CD4-positive, alpha-beta T cell (primary cell): ENCODE data around the gene CRELD1. TPM values are rescaled to one million over a fixed set of nuclear protein-coding genes. Genes with fewer than 3 reads are reported as not detected.

Source experiments
- ATAC-seq: fragments of 200-7000 bp; cut with Tn5 transposase; one replicate; pipeline ENCODE4 v1.10.0; 2022; ENCODE audit warnings: mild to moderate bottlenecking; ENCODE audit not compliant: poor library complexity
- CTCF ChIA-PET: fragments of 350-600 bp; sonication (Branson Sonifier 250); formaldehyde crosslinking; loops from one replicate; lab custom pipeline; 2021; ENCODE audit warnings: antibody characterized with exemption, inconsistent platforms; lab: Charles Lee
- POLR2A ChIA-PET: fragments of 350-600 bp; sonication (Branson Sonifier 250); formaldehyde crosslinking; loops from one replicate; lab custom pipeline; 2021; ENCODE audit warnings: antibody characterized with exemption, inconsistent platforms; lab: Charles Lee
- DNase-seq, 14 experiments: peaks; one replicate each; pipeline ENCODE4 v3.0.0-alpha.2; 2013 to 2020; ENCODE audit warnings: mixed read lengths in 2 of 14
- H3K27ac ChIP-seq, 2 donors: one replicate each; pipeline versions ENCODE4 v1.5.1 to v1.7.0; 2013; ENCODE audit warnings: low read length in 2 of 2, low read depth in 1 of 2, mild to moderate bottlenecking in 1 of 2
- H3K27me3 ChIP-seq, 2 experiments: 1 replicate in 1 of 2; 2 replicates in 1 of 2; pipeline versions ENCODE4 v1.6.1 to v1.7.0; 2013; ENCODE audit warnings: low read length in 2 of 2, control low read depth in 1 of 2, mild to moderate bottlenecking in 1 of 2, moderate library complexity in 1 of 2; ENCODE audit not compliant: insufficient read depth in 2 of 2, control insufficient read depth in 1 of 2
- H3K36me3 ChIP-seq: one replicate; pipeline ENCODE4 v1.6.1; 2013; ENCODE audit warnings: low read length, control low read depth; ENCODE audit not compliant: insufficient read depth
- H3K4me1 ChIP-seq: one replicate; pipeline ENCODE4 v1.6.1; 2013; ENCODE audit warnings: low read length, control low read depth; ENCODE audit not compliant: insufficient read depth
- H3K4me3 ChIP-seq: one replicate; pipeline ENCODE4 v1.5.1; 2013; ENCODE audit warnings: mild to moderate bottlenecking, low read length, moderate library complexity
- H3K9me3 ChIP-seq, 2 experiments: 1 replicate in 1 of 2; 2 replicates in 1 of 2; pipeline versions ENCODE4 v1.6.1 to v1.7.0; 2013; ENCODE audit warnings: low read length in 2 of 2, mild to moderate bottlenecking in 2 of 2, control low read depth in 1 of 2, moderate library complexity in 1 of 2; ENCODE audit not compliant: control insufficient read depth in 1 of 2, insufficient read depth in 1 of 2
- H3K27ac Mint-ChIP-seq: one replicate; pipeline ENCODE4 v1.8.0; 2020; ENCODE audit warnings: mixed read lengths
- H3K27me3 Mint-ChIP-seq: one replicate; pipeline ENCODE4 v1.8.0; 2021; ENCODE audit warnings: mixed read lengths
- H3K36me3 Mint-ChIP-seq: one replicate; pipeline ENCODE4 v1.8.0; 2021; ENCODE audit warnings: low read depth, mixed read lengths
- H3K4me1 Mint-ChIP-seq: one replicate; pipeline ENCODE4 v1.8.0; 2021; ENCODE audit warnings: low read depth, mixed read lengths
- H3K4me3 Mint-ChIP-seq: one replicate; pipeline ENCODE4 v1.8.0; 2020; ENCODE audit warnings: mild to moderate bottlenecking, mixed read lengths
- H3K9me3 Mint-ChIP-seq: one replicate; pipeline ENCODE4 v1.8.0; 2020; ENCODE audit warnings: mixed read lengths
- CTCF ChIP-seq: fragments of 200-600 bp; IDR thresholded peaks from one replicate; pipeline ENCODE4 v1.8.0; 2022; ENCODE audit warnings: antibody characterized with exemption, mild to moderate bottlenecking
- intact Hi-C, 2 experiments: fragments of 100-400 bp; cut with DNase I in 1 of 2; cut with micrococcal nuclease in 1 of 2; formaldehyde crosslinking; loops; one replicate each; pipeline versions ENCODE4 v1.15.1 to v1.9.0; 2023 to 2025; cut with DNase I, micrococcal nuclease
- total RNA-seq, 174 experiments: library from RNA in 2 of 174; stranded (reverse) in 2 of 174; gene quantifications; one replicate each; pipeline ENCODE4 v1.2.3 and lab custom pipeline; 2021 to 2026

The CRELD1 gene
- total RNA-seq, 2 experiments from 2014 or later, result 10.7 to 12.4 TPM

GRCh38 chr3:9947025-9947995 is 13.7 kb downstream of the CRELD1 start:
- H3K36me3 ChIP-seq, result peaks cover 14% of the 10 kb centered on the region
- H3K4me1 Mint-ChIP-seq, result peaks cover 13% of the 10 kb centered on the region
- POLR2A ChIA-PET, result interaction anchor here (1.0 to 2.9 kb wide), 7 partner anchors 14 to 374 kb away, joined by 3 to 86 read pairs (median 6); partner anchors contain the start of genes ARPC4, CRELD1, EMC3 and SEC13
- no peaks in the 10 kb centered on the region for H3K27me3 Mint-ChIP-seq
- no peaks in the 10 kb centered on the region for H3K9me3 ChIP-seq
- H3K27ac ChIP-seq, result no peak overlapping the region
- no peak overlapping the region for H3K4me3 ChIP-seq
- intact Hi-C loops, result loop anchor here (5.0 kb wide), 2 partner anchors 95 to 445 kb away; no protein-coding TSS in a partner anchor
- no peak overlapping the region for H3K4me3 Mint-ChIP-seq
- H3K27ac Mint-ChIP-seq, result no peak overlapping the region
- no peak for TF ChIP-seq CTCF
- CTCF ChIA-PET, result interaction anchor here (1.9 kb wide), 1 partner anchor 15 kb away, joined by 20 read pairs; the partner anchor contains the start of gene CRELD1
- peaks cover 10% of the 10 kb centered on the region for H3K36me3 Mint-ChIP-seq
- peaks cover 24% of the 10 kb centered on the region for H3K4me1 ChIP-seq
- ATAC-seq (no peak), DNase-seq (no peak)
- no peaks in the 10 kb centered on the region for H3K9me3 Mint-ChIP-seq
- no peaks in the 10 kb centered on the region for H3K27me3 ChIP-seq

GRCh38 chr3:9948586-9948985 is 15.0 kb downstream of the CRELD1 start:
- H3K27me3 ChIP-seq, result no peaks in the 10 kb centered on the region
- CTCF ChIA-PET, result no interaction called here
- Mint-ChIP-seq H3K27ac (no peak overlapping the region), H3K4me1 (peaks cover 21% of the 10 kb centered on the region), H3K4me3 (no peak overlapping the region), H3K27me3 (no peaks in the 10 kb centered on the region), H3K36me3 (no peaks in the 10 kb centered on the region), H3K9me3 (no peaks in the 10 kb centered on the region)
- intact Hi-C loops, result loop anchor here (5.0 kb wide), 2 partner anchors 96 to 446 kb away; no protein-coding TSS in a partner anchor
- DNase-seq, result no peak
- TF ChIP-seq CTCF, result no peak
- H3K36me3 ChIP-seq, result peaks cover 13% of the 10 kb centered on the region
- no peak overlapping the region for H3K27ac ChIP-seq
- POLR2A ChIA-PET, result no interaction called here
- peaks cover 28% of the 10 kb centered on the region for H3K4me1 ChIP-seq
- no peak overlapping the region for H3K4me3 ChIP-seq
- H3K9me3 ChIP-seq, result no peaks in the 10 kb centered on the region
- ATAC-seq, result no peak

GRCh38 chr3:9949115-9949514 is 15.5 kb downstream of the CRELD1 start:
- no peak for TF ChIP-seq CTCF
- no peak overlapping the region for H3K27ac ChIP-seq
- no peak overlapping the region for H3K27ac Mint-ChIP-seq
- peaks cover 21% of the 10 kb centered on the region for H3K4me1 Mint-ChIP-seq
- no peaks in the 10 kb centered on the region for H3K36me3 Mint-ChIP-seq
- no peak overlapping the region for H3K4me3 ChIP-seq
- DNase-seq (no peak), ATAC-seq (no peak)
- POLR2A ChIA-PET, result interaction anchor here (3.9 kb wide), 1 partner anchor 15 kb away, joined by 66 read pairs; the partner anchor contains the start of gene CRELD1
- H3K4me1 ChIP-seq, result peaks cover 28% of the 10 kb centered on the region
- no peak overlapping the region for H3K4me3 Mint-ChIP-seq
- no peaks in the 10 kb centered on the region for H3K27me3 Mint-ChIP-seq
- H3K36me3 ChIP-seq, result peaks cover 13% of the 10 kb centered on the region
- H3K9me3 ChIP-seq, result no peaks in the 10 kb centered on the region
- no peaks in the 10 kb centered on the region for H3K27me3 ChIP-seq
- CTCF ChIA-PET, result interaction anchor here (1.2 kb wide), 1 partner anchor 16 kb away, joined by 3 read pairs; the partner anchor contains the start of gene CRELD1
- H3K9me3 Mint-ChIP-seq, result no peaks in the 10 kb centered on the region
- intact Hi-C loops, result loop anchor here (5.0 kb wide), 2 partner anchors 97 to 447 kb away; no protein-coding TSS in a partner anchor
